ENCODE data around the gene ATP6V0A1.
"Not testable (repeated sequence)": the region's sequence is repeated elsewhere in the genome, so short reads cannot be mapped to it uniquely, and the experiment has no call there.

Gene ATP6V0A1

GRCh38 chr17:42436391-42436790, 22.3 kb upstream of the ATP6V0A1 start:
- no peak for DNase-seq (ENCODE audit: low spot score)

GRCh38 chr17:42438600-42439567, 19.8 kb upstream of the ATP6V0A1 start:
- DNase-seq (ENCODE audit: low spot score), result no peak

GRCh38 chr17:42441371-42442195, 17.1 kb upstream of the ATP6V0A1 start:
- no peak for DNase-seq (ENCODE audit: low spot score)

GRCh38 chr17:42442196-42442565, 16.5 kb upstream of the ATP6V0A1 start:
- DNase-seq (ENCODE audit: low spot score), result no peak

GRCh38 chr17:42449176-42449575, 9.5 kb upstream of the ATP6V0A1 start:
- DNase-seq (ENCODE audit: low spot score), result not testable (repeated sequence)

GRCh38 chr17:42449838-42450237, 8.8 kb upstream of the ATP6V0A1 start:
- not testable (repeated sequence) for DNase-seq (ENCODE audit: low spot score)

- DNase-seq (ENCODE audit: low spot score), result not testable (repeated sequence)
Observed at GRCh38 chr17:42451270-42451669, 7.4 kb upstream of the ATP6V0A1 start.

- DNase-seq (ENCODE audit: low spot score), result peak; percentile 41
Observed at GRCh38 chr17:42453439-42453838, 5.2 kb upstream of the ATP6V0A1 start.

GRCh38 chr17:42454987-42455386, 3.7 kb upstream of the ATP6V0A1 start:
- not testable (repeated sequence) for DNase-seq (ENCODE audit: low spot score)

- peak; percentile 47 for DNase-seq (ENCODE audit: low spot score)
Observed at GRCh38 chr17:42456223-42457106, 2.2 kb upstream of the ATP6V0A1 start.

- DNase-seq (ENCODE audit: low spot score), result peak; percentile 27
Observed at GRCh38 chr17:42457107-42457792, 1.4 kb upstream of the ATP6V0A1 start.

GRCh38 chr17:42459256-42459800, 650 bp downstream of the ATP6V0A1 start:
- peak; percentile 19 for DNase-seq (ENCODE audit: low spot score)

GRCh38 chr17:42459801-42460281, 1.2 kb downstream of the ATP6V0A1 start:
- peak; percentile 42 for DNase-seq (ENCODE audit: low spot score)

- DNase-seq (ENCODE audit: low spot score), result no peak
Observed at GRCh38 chr17:42460371-42460770, 1.7 kb downstream of the ATP6V0A1 start.

- DNase-seq (ENCODE audit: low spot score), result no peak
Observed at GRCh38 chr17:42463976-42464400, 5.3 kb downstream of the ATP6V0A1 start.

GRCh38 chr17:42467889-42468288, 9.2 kb downstream of the ATP6V0A1 start:
- no peak for DNase-seq (ENCODE audit: low spot score)

GRCh38 chr17:42472709-42473521, 14.2 kb downstream of the ATP6V0A1 start:
- DNase-seq (ENCODE audit: low spot score), result no peak

GRCh38 chr17:42474276-42474675, 15.6 kb downstream of the ATP6V0A1 start:
- no peak for DNase-seq (ENCODE audit: low spot score)

- no peak for DNase-seq (ENCODE audit: low spot score)
Observed at GRCh38 chr17:42475121-42475520, 16.4 kb downstream of the ATP6V0A1 start.

GRCh38 chr17:42475835-42476234, 17.2 kb downstream of the ATP6V0A1 start:
- no peak for DNase-seq (ENCODE audit: low spot score)

All from germinal center (tissue), 1 donor.